Uterus (tissue), 2 donors: ENCODE measurements around the gene JAML.

Experiments
- POLR2A ChIP-seq, 2 donors: fragments of 450-650 bp; IDR thresholded peaks; one replicate each; pipeline ENCODE4 v1.6.1; 2016; ENCODE audit warnings: antibody characterized with exemption in 2 of 2, mild to moderate bottlenecking in 1 of 2, moderate library complexity in 1 of 2
- TF ChIP-seq, protein P1 (sequence below), 4 experiments: fragments of 200-600 bp in 2 of 4; fragments of 450-650 bp in 2 of 4; sonication (generic) in 2 of 4; IDR thresholded peaks; one replicate each; pipeline ENCODE4 v1.5.1; 2016 to 2019; ENCODE audit warnings: antibody characterized with exemption in 4 of 4, mild to moderate bottlenecking in 2 of 4, moderate library complexity in 1 of 4

DNA sequence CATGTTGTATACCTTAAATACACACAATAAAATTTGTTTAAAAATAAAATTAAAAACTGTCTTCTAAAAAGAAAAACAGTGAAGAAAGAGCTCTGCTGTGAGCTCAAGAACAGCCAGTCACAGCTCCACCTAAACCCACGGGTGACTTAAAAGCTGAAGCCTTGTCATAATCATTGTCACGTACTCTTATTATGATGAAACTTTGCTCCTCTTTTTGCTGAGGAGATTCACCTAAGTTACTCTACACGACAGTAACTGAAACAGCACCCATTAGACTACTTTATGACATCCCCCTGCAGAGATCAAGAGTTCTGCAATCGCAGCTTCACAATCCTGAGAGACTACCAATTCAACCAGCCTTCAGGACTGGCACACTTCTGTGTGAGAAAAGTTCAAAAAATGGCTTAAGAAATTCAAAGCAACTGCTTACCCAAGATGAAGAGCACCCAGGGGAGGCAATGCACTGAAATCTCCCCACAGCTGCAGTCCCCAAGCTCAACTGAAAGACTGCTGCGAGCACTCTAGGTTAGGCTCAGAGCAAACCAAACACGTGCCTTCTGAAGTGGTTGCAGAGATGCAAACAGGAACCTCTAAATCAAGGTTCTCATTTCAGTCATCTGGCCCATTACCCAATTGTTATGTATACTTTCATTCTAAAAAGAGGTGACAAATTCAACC, at the start of gene JAML:
- TF ChIP-seq, protein P1, sequence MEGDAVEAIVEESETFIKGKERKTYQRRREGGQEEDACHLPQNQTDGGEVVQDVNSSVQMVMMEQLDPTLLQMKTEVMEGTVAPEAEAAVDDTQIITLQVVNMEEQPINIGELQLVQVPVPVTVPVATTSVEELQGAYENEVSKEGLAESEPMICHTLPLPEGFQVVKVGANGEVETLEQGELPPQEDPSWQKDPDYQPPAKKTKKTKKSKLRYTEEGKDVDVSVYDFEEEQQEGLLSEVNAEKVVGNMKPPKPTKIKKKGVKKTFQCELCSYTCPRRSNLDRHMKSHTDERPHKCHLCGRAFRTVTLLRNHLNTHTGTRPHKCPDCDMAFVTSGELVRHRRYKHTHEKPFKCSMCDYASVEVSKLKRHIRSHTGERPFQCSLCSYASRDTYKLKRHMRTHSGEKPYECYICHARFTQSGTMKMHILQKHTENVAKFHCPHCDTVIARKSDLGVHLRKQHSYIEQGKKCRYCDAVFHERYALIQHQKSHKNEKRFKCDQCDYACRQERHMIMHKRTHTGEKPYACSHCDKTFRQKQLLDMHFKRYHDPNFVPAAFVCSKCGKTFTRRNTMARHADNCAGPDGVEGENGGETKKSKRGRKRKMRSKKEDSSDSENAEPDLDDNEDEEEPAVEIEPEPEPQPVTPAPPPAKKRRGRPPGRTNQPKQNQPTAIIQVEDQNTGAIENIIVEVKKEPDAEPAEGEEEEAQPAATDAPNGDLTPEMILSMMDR (IDR thresholded peaks at IDR 0.05) = no peak
- no peak for TF ChIP-seq POLR2A (IDR thresholded peaks at IDR 0.05)
